Esophagus muscularis mucosa (tissue), 4 donors: Measurements from ENCODE around the gene TIMP2. TPM values are rescaled to one million over a fixed set of nuclear protein-coding genes. Genes with fewer than 3 reads are reported as not detected.

ENCODE experiments used
- DNase-seq: peaks from one replicate; pipeline ENCODE4 v3.0.0-alpha.2; 2017; ENCODE audit errors: extremely low spot score
- H3K27ac ChIP-seq, 4 donors: fragments of 200-600 bp; sonication (generic); replicated peaks in 1 of 4; 1 replicate in 3 of 4; 2 replicates in 1 of 4; pipeline ENCODE4 v1.5.1; 2016 to 2019; ENCODE audit warnings: mild to moderate bottlenecking in 1 of 4
- H3K27me3 ChIP-seq, 4 donors: fragments of 200-600 bp; sonication (generic); one replicate each; pipeline versions ENCODE4 v1.5.1 to v1.6.0; 2016 to 2019
- H3K36me3 ChIP-seq, 4 donors: fragments of 200-600 bp; sonication (generic); one replicate each; pipeline ENCODE4 v1.5.1; 2016 to 2019
- H3K4me1 ChIP-seq, 4 donors: fragments of 200-600 bp; sonication (generic); one replicate each; pipeline ENCODE4 v1.5.1; 2016 to 2019
- H3K4me3 ChIP-seq, 4 donors: fragments of 200-600 bp; sonication (generic); 1 replicate in 2 of 4; 2 replicates in 2 of 4; pipeline ENCODE4 v1.5.1; 2016 to 2019; ENCODE audit warnings: mild to moderate bottlenecking in 4 of 4, moderate library complexity in 1 of 4
- H3K9me3 ChIP-seq, 4 donors: fragments of 200-600 bp; sonication (generic); 1 replicate in 3 of 4; 2 replicates in 1 of 4; pipeline ENCODE4 v1.5.1; 2016 to 2019
- CTCF ChIP-seq, 3 experiments: fragments of 200-600 bp in 2 of 3; fragments of 450-650 bp in 1 of 3; sonication (generic) in 2 of 3; IDR thresholded peaks; one replicate each; pipeline ENCODE4 v1.5.1; 2017 to 2019; ENCODE audit warnings: antibody characterized with exemption in 3 of 3, mild to moderate bottlenecking in 2 of 3, moderate library complexity in 1 of 3
- EP300 ChIP-seq: sonication (generic); formaldehyde crosslinking; IDR thresholded peaks from one replicate; pipeline ENCODE4 v1.6.1; 2017; ENCODE audit warnings: antibody characterized with exemption
- POLR2A ChIP-seq: fragments of 450-650 bp; IDR thresholded peaks from one replicate; pipeline ENCODE4 v1.6.1; 2017; ENCODE audit warnings: antibody characterized with exemption, moderate library complexity, mild to moderate bottlenecking, low read depth
- POLR2AphosphoS5 ChIP-seq, 2 donors: sonication (generic); formaldehyde crosslinking; IDR thresholded peaks; one replicate each; pipeline ENCODE4 v1.6.1; 2017; ENCODE audit warnings: antibody characterized with exemption in 2 of 2
- WGBS: methylation state at CpG from one replicate; pipeline ENCODE4 v1.1.5; 2018; 5-methylcytosine and 5-hydroxymethylcytosine counted together
- intact Hi-C: fragments of 100-400 bp; cut with DNase I; formaldehyde crosslinking; loops from one replicate; pipeline ENCODE4 v1.15.1; 2023
- total RNA-seq, 4 donors: library from RNA; depleted of rRNA; stranded (reverse); fragments of >200 nt; gene quantifications; one replicate each; pipeline versions ENCODE4 v1.1.0 to v1.2.1, GENCODE V29; 2016

Gene TIMP2
- total RNA-seq, 4 donors from 2014 or later = 177 to 315 (median 229) TPM

DNA sequence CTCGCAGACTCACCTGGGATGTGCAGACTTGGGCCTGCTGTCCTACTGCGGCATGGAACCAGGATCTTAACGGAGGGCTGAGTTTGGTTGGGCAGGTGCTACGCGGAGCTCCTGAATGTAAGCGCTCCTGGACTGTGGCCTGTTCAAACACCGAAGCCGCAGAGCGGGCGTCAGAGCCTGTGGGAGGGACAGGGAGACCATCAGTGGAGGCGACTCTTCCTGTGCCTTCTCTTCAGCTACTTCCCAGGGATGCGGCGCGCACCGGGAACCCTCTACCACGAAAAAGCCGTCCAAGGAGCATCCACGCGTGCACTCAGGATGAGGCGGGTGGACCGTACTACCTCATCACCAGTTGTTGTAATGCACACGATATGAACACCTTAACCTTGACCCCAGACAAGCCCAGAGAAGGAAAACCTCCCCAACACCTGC is 86.6 kb downstream of the TIMP2 start:
- peak overlapping the region in 2 of 4 donors; percentile 99 to 100 for H3K27ac ChIP-seq
- no peaks in the 10 kb centered on the region for H3K9me3 ChIP-seq
- no peaks in the 10 kb centered on the region for H3K27me3 ChIP-seq
- peaks cover 20 to 37% (median 36%) of the 10 kb centered on the region in 4 donors for H3K4me1 ChIP-seq
- peaks cover 35 to 49% (median 45%) of the 10 kb centered on the region in 4 donors for H3K36me3 ChIP-seq
- WGBS = 79% methylated on average over 18 of the region's 22 CpGs
- intact Hi-C loops = loop anchor here (5.0 kb wide), 1 partner anchor 56 kb away; the partner anchor contains the start of gene CYTH1
- TF ChIP-seq EP300 (no peak), POLR2A (no peak), CTCF (IDR thresholded peaks at IDR 0.05) (no peak), POLR2AphosphoS5 (IDR thresholded peaks at IDR 0.05) (no peak)
- H3K4me3 ChIP-seq = peak overlapping the region in 2 of 4 donors; percentile 72 to 98
- DNase-seq = no peak

DNA sequence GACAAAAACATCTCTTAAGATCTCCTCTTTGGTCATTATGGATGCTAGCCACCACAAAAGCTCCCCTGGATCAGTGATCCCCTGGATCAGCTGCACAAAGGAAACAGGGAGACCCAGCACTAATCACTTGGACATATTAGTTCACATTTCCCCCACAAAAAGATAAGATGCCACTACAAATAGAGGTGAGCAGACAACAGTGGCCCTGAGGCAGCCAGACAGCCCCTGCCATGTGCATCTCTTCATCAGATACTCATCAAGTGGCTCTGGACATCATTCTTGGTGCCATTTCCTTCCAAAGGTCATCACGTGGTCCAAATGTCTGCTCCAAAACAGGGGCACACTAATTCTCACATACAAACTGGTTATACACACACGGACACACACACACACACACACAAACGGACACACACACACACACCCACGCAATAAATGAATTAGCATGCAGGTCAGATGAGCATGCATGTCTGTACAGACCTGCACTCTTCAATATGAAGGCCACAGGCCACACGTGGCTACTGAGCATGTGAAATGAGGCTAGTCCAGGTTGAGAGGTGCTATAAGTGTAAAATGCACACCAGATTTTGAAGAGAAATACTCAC is 88.7 kb downstream of the TIMP2 start:
- no peak for DNase-seq
- no peaks in the 10 kb centered on the region for H3K9me3 ChIP-seq
- TF ChIP-seq POLR2AphosphoS5 (IDR thresholded peaks at IDR 0.05) = no peak
- no peak for TF ChIP-seq POLR2A
- no peak overlapping the region for H3K27ac ChIP-seq
- H3K27me3 ChIP-seq = no peaks in the 10 kb centered on the region
- peaks cover 16 to 34% (median 32%) of the 10 kb centered on the region in 4 donors for H3K4me1 ChIP-seq
- intact Hi-C loops = loop anchor here (5.0 kb wide), 1 partner anchor 54 kb away; the partner anchor contains the start of gene CYTH1
- no peak overlapping the region for H3K4me3 ChIP-seq
- WGBS = 77% methylated on average over 5 of the region's 5 CpGs
- H3K36me3 ChIP-seq = peaks cover 56 to 70% (median 65%) of the 10 kb centered on the region in 4 donors

DNA sequence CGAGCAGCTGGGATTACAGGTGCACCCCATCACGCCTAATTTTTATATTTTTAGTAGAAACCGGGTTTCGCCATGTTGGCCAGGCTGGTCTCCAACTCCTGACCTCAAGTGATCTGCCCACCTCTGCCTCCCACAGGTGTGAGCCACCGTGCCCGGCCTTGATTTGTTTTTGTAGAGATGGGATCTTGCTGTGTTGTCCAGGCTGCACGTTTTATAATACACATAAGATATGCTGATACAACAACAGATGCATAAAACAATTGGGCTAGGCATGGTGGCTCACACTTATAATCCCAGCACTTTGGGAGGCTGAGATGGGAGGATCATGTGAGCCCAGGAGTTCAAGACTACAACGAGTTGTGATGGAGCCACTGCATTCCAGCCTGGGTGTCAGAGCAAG is 90.6 kb downstream of the TIMP2 start:
- H3K36me3 ChIP-seq = peaks cover 74 to 89% (median 83%) of the 10 kb centered on the region in 4 donors
- WGBS = 93% methylated on average over 8 of the region's 8 CpGs

DNA sequence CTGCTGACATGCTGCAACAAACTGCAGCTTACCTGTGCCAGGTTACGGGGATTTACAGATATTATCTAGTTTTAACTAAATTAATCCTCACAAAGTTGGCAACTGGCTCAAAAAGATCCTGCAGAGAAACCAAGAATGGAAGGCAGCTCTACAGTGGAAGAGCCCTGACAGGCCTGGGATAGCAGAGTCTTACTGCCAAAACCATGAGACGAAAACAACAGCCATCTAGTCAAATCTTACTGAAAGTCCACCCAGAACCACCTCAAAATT is 92.7 kb downstream of the TIMP2 start:
- H3K36me3 ChIP-seq = peaks cover 87 to 100% (median 98%) of the 10 kb centered on the region in 4 donors
- TF ChIP-seq POLR2A (no peak), EP300 (no peak), CTCF (IDR thresholded peaks at IDR 0.05) (no peak), POLR2AphosphoS5 (IDR thresholded peaks at IDR 0.05) (no peak)
- no peak overlapping the region for H3K4me3 ChIP-seq
- intact Hi-C loops = no loop called here
- H3K9me3 ChIP-seq = no peaks in the 10 kb centered on the region
- H3K27ac ChIP-seq = no peak overlapping the region
- H3K4me1 ChIP-seq = peaks cover 0 to 6% (median 5%) of the 10 kb centered on the region in 4 donors
- 100% methylated on average over 2 of the region's 2 CpGs for WGBS
- DNase-seq = no peak
- H3K27me3 ChIP-seq = no peaks in the 10 kb centered on the region

More for the DNA sequence above, 90.6 kb downstream of the TIMP2 start:
- no peak for DNase-seq
- no peaks in the 10 kb centered on the region for H3K9me3 ChIP-seq
- no peak overlapping the region for H3K27ac ChIP-seq
- H3K4me1 ChIP-seq = peaks cover 13 to 26% (median 26%) of the 10 kb centered on the region in 4 donors
- no peak overlapping the region for H3K4me3 ChIP-seq
- no peaks in the 10 kb centered on the region for H3K27me3 ChIP-seq
- intact Hi-C loops = no loop called here
- TF ChIP-seq POLR2AphosphoS5 (IDR thresholded peaks at IDR 0.05) = no peak
- TF ChIP-seq CTCF (IDR thresholded peaks at IDR 0.05) = no peak
- TF ChIP-seq POLR2A = no peak
- no peak for TF ChIP-seq EP300

DNA sequence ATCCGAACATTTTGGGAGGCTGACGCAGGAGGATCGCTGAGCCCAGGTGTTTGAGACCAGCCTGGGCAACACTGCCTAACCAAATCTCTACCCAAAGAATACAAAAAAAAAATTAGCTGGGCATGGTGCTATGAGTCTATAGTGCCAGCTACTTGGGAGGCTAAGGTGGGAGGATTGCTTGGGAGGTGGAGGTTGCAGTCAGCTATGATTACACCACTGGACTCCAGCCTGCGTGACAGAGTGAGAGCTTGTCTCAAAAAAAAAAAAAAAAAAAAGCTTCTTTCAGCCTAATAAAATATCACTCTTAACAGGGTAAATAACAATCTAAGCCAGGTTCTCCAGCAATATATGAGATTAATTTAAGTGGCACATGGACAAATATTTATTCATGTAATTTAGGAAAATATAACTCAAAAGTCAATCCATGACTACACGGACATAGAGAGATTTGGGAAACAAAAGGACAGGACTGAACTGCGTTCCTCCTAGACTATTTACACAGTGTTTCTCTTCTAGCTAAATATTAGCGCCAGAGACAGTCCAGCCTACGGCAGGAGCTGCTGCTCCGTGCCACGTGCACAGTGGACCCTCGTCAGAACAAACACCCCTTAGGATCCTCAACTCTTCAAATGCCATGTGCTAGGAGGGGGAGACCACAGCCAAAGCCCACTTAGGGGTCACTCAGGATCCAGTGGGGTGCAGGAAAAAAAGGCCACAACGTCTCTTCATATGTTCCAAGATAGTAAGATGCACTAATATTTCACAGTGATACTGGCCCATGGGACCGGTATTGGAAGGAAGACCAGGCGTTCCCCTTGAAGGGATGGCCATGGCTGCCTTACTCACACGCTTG is 93.3 kb downstream of the TIMP2 start:
- H3K4me3 ChIP-seq = no peak overlapping the region
- H3K36me3 ChIP-seq = peaks cover 92 to 100% (median 98%) of the 10 kb centered on the region in 4 donors
- intact Hi-C loops = no loop called here

More for the DNA sequence above, 93.3 kb downstream of the TIMP2 start:
- no peak for TF ChIP-seq POLR2A
- no peak for TF ChIP-seq CTCF (IDR thresholded peaks at IDR 0.05)
- TF ChIP-seq EP300 = no peak
- no peak for TF ChIP-seq POLR2AphosphoS5 (IDR thresholded peaks at IDR 0.05)
- Histone ChIP-seq H3K4me1 (no peaks in the 10 kb centered on the region), H3K27me3 (no peaks in the 10 kb centered on the region), H3K27ac (no peak overlapping the region), H3K9me3 (no peaks in the 10 kb centered on the region)
- no peak for DNase-seq
- WGBS = 88% methylated on average over 14 of the region's 15 CpGs
